Prostate gland (tissue), 2 donors: ENCODE results near the gene ERI3.
A peak's percentile ranks its signal among the peaks of the same experiment; 100 is the strongest.

Experiments used
- CTCF ChIP-seq, 4 experiments: fragments of 200-600 bp in 2 of 4; fragments of 450-650 bp in 2 of 4; sonication (generic) in 2 of 4; IDR thresholded peaks; 1 replicate in 3 of 4; 2 replicates in 1 of 4; pipeline ENCODE4 v1.5.1; 2016 to 2019; ENCODE audit warnings: antibody characterized with exemption in 4 of 4, mild to moderate bottlenecking in 2 of 4, moderate library complexity in 2 of 4
- POLR2A ChIP-seq: fragments of 450-650 bp; IDR thresholded peaks from one replicate; pipeline ENCODE4 v1.6.1; 2016; ENCODE audit warnings: antibody characterized with exemption, mild to moderate bottlenecking
- POLR2AphosphoS5 ChIP-seq: sonication (generic); formaldehyde crosslinking; IDR thresholded peaks from one replicate; pipeline ENCODE4 v1.6.1; 2017; ENCODE audit warnings: antibody characterized with exemption

- peak in 1 of 4 experiments; percentile 35 for TF ChIP-seq CTCF (IDR thresholded peaks at IDR 0.05)
- no peak for TF ChIP-seq POLR2A
- TF ChIP-seq POLR2AphosphoS5 = no peak
These were observed 115.6 kb downstream of the ERI3 start for GRCh38 chr1:44239331-44239960.
